Tibial nerve (tissue), 4 donors: Measurements from ENCODE around the gene SETDB1. TPM values are rescaled to one million over a fixed set of nuclear protein-coding genes. Genes with fewer than 3 reads are reported as not detected.

Experiments used
- DNase-seq, 2 donors: peaks; one replicate each; pipeline ENCODE4 v3.0.0-alpha.2; 2019; ENCODE audit warnings: low spot score in 2 of 2
- H3K27ac ChIP-seq, 4 donors: fragments of 200-600 bp; sonication (generic) in 3 of 4; one replicate each; pipeline ENCODE4 v1.5.1; 2017 to 2019; ENCODE audit warnings: mild to moderate bottlenecking in 1 of 4
- H3K27me3 ChIP-seq, 2 donors: fragments of 200-600 bp; sonication (generic) in 1 of 2; one replicate each; pipeline versions ENCODE4 v1.5.1 to v1.6.0; 2017 to 2019
- H3K36me3 ChIP-seq, 3 donors: fragments of 200-600 bp; sonication (generic); one replicate each; pipeline ENCODE4 v1.5.1; 2018 to 2019
- H3K4me1 ChIP-seq, 4 donors: fragments of 200-600 bp; sonication (generic) in 3 of 4; one replicate each; pipeline ENCODE4 v1.5.1; 2017 to 2019
- H3K4me3 ChIP-seq, 4 donors: fragments of 200-600 bp; sonication (generic) in 3 of 4; one replicate each; pipeline ENCODE4 v1.5.1; 2017 to 2019; ENCODE audit warnings: mild to moderate bottlenecking in 1 of 4, moderate library complexity in 1 of 4
- H3K9me3 ChIP-seq, 4 donors: fragments of 200-600 bp; sonication (generic) in 3 of 4; one replicate each; pipeline ENCODE4 v1.5.1; 2017 to 2019
- CTCF ChIP-seq, 5 experiments: fragments of 200-600 bp in 3 of 5; fragments of 450-650 bp in 2 of 5; sonication (generic) in 3 of 5; IDR thresholded peaks; one replicate each; pipeline ENCODE4 v1.5.1; 2016 to 2019; ENCODE audit warnings: antibody characterized with exemption in 5 of 5, mild to moderate bottlenecking in 3 of 5, moderate library complexity in 2 of 5
- EP300 ChIP-seq, 2 donors: sonication (generic); formaldehyde crosslinking; IDR thresholded peaks; one replicate each; pipeline ENCODE4 v1.6.1; 2017; ENCODE audit warnings: antibody characterized with exemption in 2 of 2, mild to moderate bottlenecking in 1 of 2
- POLR2A ChIP-seq, 2 donors: fragments of 450-650 bp; IDR thresholded peaks; one replicate each; pipeline ENCODE4 v1.6.1; 2017; ENCODE audit warnings: antibody characterized with exemption in 2 of 2, mild to moderate bottlenecking in 2 of 2, moderate library complexity in 2 of 2
- WGBS, 2 donors: methylation state at CpG; one replicate each; pipeline ENCODE4 v1.1.5; 2018; 5-methylcytosine and 5-hydroxymethylcytosine counted together
- total RNA-seq, 4 donors: library from RNA; depleted of rRNA; stranded (reverse); fragments of >200 nt; gene quantifications; one replicate each; pipeline ENCODE4 v1.1.0, GENCODE V29; 2016

The SETDB1 gene
- total RNA-seq, 4 donors from 2014 or later = 30.6 to 42.9 (median 35.3) TPM

DNA sequence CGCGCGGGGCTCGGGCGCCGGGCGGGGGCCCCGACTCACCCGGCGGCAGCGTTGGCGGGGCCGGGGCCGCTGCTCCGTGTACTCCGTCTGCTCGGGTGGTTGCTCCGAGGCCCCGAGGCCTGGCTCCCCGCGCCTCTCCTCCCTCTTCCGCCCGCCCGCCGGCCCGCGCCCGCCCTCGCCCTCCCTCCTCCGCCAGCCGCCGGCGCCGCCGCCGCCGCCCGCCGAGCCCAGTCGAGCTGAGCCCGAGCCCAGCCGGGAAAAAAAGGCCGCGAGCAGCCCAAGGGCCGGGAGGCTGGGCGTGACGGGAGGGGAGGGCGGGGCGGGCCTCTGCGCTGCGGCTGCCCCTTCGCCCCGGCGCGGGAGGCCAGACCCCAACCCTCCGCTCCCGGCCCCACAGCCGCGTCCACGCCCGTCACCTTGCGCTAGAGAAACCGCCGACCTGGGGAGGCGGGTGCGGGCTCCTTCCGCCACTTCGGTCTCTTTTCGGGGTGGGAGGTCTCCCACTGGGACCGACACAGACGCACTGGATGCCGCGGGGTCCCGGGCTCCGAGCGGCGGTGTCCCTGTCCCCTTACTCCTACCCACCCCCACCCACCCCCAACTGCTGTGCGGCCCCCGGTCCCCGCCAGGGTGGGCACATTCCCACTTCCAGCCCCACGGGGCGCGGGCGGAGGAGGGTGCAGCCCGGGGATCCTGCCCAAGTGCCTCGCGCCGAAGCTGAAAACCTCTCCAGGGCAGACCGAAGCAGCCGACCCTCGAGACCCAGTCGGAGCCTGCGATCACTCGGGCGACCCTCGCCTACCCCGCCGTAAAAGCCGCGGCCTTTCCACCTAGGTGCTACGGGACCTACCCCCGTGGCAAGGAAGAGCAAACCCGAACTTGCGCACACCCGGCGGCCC, 48.7 kb downstream of the SETDB1 start, which contains the start of gene CERS2:
Gene CERS2, minus strand, starts transcription at position 256 of the 899 bp plus-strand sequence. CDS start 5,745 bp downstream, outside the sequence.
- Histone ChIP-seq H3K9me3 (no peaks in the 10 kb centered on the region), H3K27me3 (no peaks in the 10 kb centered on the region), H3K4me1 (peaks cover 0 to 85% (median 61%) of the 10 kb centered on the region in 4 donors), H3K27ac (peak within 1 kb of the TSS; percentile 96 to 99 (median 97)), H3K4me3 (peak within 1 kb of the TSS; percentile 70 to 89 (median 79)), H3K36me3 (no peaks in the 10 kb centered on the region)
- TF ChIP-seq POLR2A (IDR thresholded peaks at IDR 0.05) = peak; percentile 19 to 68
- no peak for TF ChIP-seq CTCF (IDR thresholded peaks at IDR 0.05)
- peak in 1 of 2 donors; percentile 30 for TF ChIP-seq EP300 (IDR thresholded peaks at IDR 0.05)
- peak; percentile 61 to 63 for DNase-seq
- WGBS, 2 donors = 15 to 17% methylated on average over 27 to 33 of the region's 106 CpGs

DNA sequence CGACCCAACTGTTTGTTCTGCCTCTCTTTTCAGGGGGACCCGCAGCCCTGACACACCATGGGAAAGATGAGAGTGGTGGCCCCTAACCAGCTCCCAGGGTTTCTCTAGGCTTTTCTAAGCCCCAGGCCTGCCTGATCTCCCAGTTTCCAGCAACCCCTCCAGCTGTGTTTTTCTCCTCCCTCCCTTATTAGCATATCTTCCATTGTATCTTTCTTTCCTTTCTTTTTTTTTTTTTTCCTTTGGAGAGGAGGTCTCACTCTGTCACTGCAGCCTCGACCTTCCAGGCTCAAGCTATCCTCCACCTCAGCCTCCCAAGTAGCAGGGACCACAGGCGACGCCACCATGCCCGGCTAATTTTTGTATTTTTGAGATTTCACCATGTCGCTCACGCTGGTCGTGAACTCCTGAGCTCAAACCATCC, 50.2 kb downstream of the SETDB1 start:
- Histone ChIP-seq H3K27ac (peak overlapping the region in 2 of 4 donors; percentile 85 to 98), H3K4me1 (peaks cover 0 to 81% (median 48%) of the 10 kb centered on the region in 4 donors), H3K9me3 (no peaks in the 10 kb centered on the region), H3K27me3 (no peaks in the 10 kb centered on the region), H3K4me3 (no peak overlapping the region), H3K36me3 (no peaks in the 10 kb centered on the region)
- no peak for TF ChIP-seq POLR2A (IDR thresholded peaks at IDR 0.05)
- TF ChIP-seq CTCF (IDR thresholded peaks at IDR 0.05) = no peak
- TF ChIP-seq EP300 (IDR thresholded peaks at IDR 0.05) = no peak
- 92 to 94% methylated on average over 9 of the region's 9 CpGs for WGBS, 2 donors
- DNase-seq = no peak

GRCh38 chr1:150976879-150977694, 50.9 kb downstream of the SETDB1 start:
- H3K4me1 ChIP-seq = peaks cover 0 to 81% (median 41%) of the 10 kb centered on the region in 4 donors
- 38 to 44% methylated on average over 11 of the region's 11 CpGs for WGBS, 2 donors
- H3K4me3 ChIP-seq = peak overlapping the region in 1 of 4 donors; percentile 10
- no peaks in the 10 kb centered on the region for H3K27me3 ChIP-seq
- no peaks in the 10 kb centered on the region for H3K9me3 ChIP-seq
- H3K27ac ChIP-seq = peak overlapping the region; percentile 46 to 98 (median 74)
- H3K36me3 ChIP-seq = no peaks in the 10 kb centered on the region
- DNase-seq = peak; percentile 60 to 80
- peak; percentile 34 to 82 for TF ChIP-seq EP300 (IDR thresholded peaks at IDR 0.05)
- TF ChIP-seq POLR2A (IDR thresholded peaks at IDR 0.05) = peak; percentile 44
- peak in 1 of 5 experiments; percentile 13 for TF ChIP-seq CTCF (IDR thresholded peaks at IDR 0.05)

GRCh38 chr1:150979092-150980056, 53.2 kb downstream of the SETDB1 start:
- DNase-seq = peak; percentile 91 to 99
- Histone ChIP-seq H3K9me3 (no peaks in the 10 kb centered on the region), H3K36me3 (no peaks in the 10 kb centered on the region), H3K27me3 (no peaks in the 10 kb centered on the region), H3K27ac (peak overlapping the region; percentile 10 to 98 (median 66)), H3K4me3 (peak overlapping the region in 2 of 4 donors; percentile 12 to 19), H3K4me1 (peaks cover 0 to 75% (median 29%) of the 10 kb centered on the region in 4 donors)
- TF ChIP-seq POLR2A (IDR thresholded peaks at IDR 0.05) = no peak
- TF ChIP-seq CTCF (IDR thresholded peaks at IDR 0.05) = peak; percentile 99 to 100 (median 99)
- peak in 1 of 2 donors; percentile 76 for TF ChIP-seq EP300 (IDR thresholded peaks at IDR 0.05)
- WGBS, 2 donors = 12 to 20% methylated on average over 22 to 23 of the region's 23 CpGs
